Articular chondrocyte of knee joint (primary cell): ENCODE results near the gene TRIM24. TPM values are rescaled to one million over a fixed set of nuclear protein-coding genes. Genes with fewer than 3 reads are reported as not detected.

ENCODE experiments used
- small RNA-seq: library from RNA; depleted of rRNA; stranded (forward); fragments of <200 nt; gene quantifications from one replicate; pipeline ENCODE3, GENCODE V24; 2012
- total RNA-seq: library from RNA; depleted of rRNA; stranded (reverse); fragments of >200 nt; gene quantifications from 2 replicates; pipeline ENCODE4 v1.2.3, GENCODE V29; 2012

TRIM24 gene
- total RNA-seq: 9.5 and 10.7 TPM in 2 replicates

DNA sequence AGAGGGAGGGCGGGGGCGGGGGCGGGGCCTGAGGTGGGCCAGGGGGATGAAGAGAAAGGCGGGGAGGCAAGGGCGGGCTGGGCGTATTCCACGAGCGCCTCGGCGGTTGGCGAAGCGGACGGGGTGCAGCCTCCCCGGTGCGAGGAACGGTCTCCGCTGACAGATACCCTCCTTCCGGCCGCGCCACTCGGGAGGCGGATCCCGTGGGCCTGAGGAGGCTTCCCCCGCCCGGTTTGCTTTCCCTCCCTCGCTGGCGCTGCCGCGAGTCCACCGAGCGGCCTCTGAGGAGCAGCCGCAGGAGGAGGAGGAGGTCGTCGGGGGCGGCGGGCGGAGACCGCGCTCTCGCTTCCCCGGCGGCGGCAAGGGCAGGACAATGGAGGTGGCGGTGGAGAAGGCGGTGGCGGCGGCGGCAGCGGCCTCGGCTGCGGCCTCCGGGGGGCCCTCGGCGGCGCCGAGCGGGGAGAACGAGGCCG is at the start of gene TRIM24:
Gene TRIM24 (plus strand): TSS at position 84 of the 473 bp plus-strand sequence. CDS start 290 bp downstream, at position 374.

Small RNAs within 50 kb of the gene (small RNA-seq; reads per million reads assigned to genes)
- not detected for gene RF00561

Other genes with a start within 250 kb of the TRIM24 start
- gene SVOPL, start 241.1 kb downstream of the TRIM24 start, total RNA-seq: not detected in 2 replicates